ENCODE results near the gene KCTD7.

GRCh38 chr7:66639773-66640172 is 11.1 kb downstream of the KCTD7 start:
- TF ChIP-seq, protein P1, sequence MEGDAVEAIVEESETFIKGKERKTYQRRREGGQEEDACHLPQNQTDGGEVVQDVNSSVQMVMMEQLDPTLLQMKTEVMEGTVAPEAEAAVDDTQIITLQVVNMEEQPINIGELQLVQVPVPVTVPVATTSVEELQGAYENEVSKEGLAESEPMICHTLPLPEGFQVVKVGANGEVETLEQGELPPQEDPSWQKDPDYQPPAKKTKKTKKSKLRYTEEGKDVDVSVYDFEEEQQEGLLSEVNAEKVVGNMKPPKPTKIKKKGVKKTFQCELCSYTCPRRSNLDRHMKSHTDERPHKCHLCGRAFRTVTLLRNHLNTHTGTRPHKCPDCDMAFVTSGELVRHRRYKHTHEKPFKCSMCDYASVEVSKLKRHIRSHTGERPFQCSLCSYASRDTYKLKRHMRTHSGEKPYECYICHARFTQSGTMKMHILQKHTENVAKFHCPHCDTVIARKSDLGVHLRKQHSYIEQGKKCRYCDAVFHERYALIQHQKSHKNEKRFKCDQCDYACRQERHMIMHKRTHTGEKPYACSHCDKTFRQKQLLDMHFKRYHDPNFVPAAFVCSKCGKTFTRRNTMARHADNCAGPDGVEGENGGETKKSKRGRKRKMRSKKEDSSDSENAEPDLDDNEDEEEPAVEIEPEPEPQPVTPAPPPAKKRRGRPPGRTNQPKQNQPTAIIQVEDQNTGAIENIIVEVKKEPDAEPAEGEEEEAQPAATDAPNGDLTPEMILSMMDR (IDR thresholded peaks at IDR 0.05) = no peak
- no peak for TF ChIP-seq POLR2AphosphoS5 (IDR thresholded peaks at IDR 0.05; ENCODE audit: low read depth, low read length)
- no peak for TF ChIP-seq SIN3A (IDR thresholded peaks at IDR 0.05; ENCODE audit: borderline replicate concordance, insufficient read depth, low read depth, low read length)
- TF ChIP-seq, protein P2, sequence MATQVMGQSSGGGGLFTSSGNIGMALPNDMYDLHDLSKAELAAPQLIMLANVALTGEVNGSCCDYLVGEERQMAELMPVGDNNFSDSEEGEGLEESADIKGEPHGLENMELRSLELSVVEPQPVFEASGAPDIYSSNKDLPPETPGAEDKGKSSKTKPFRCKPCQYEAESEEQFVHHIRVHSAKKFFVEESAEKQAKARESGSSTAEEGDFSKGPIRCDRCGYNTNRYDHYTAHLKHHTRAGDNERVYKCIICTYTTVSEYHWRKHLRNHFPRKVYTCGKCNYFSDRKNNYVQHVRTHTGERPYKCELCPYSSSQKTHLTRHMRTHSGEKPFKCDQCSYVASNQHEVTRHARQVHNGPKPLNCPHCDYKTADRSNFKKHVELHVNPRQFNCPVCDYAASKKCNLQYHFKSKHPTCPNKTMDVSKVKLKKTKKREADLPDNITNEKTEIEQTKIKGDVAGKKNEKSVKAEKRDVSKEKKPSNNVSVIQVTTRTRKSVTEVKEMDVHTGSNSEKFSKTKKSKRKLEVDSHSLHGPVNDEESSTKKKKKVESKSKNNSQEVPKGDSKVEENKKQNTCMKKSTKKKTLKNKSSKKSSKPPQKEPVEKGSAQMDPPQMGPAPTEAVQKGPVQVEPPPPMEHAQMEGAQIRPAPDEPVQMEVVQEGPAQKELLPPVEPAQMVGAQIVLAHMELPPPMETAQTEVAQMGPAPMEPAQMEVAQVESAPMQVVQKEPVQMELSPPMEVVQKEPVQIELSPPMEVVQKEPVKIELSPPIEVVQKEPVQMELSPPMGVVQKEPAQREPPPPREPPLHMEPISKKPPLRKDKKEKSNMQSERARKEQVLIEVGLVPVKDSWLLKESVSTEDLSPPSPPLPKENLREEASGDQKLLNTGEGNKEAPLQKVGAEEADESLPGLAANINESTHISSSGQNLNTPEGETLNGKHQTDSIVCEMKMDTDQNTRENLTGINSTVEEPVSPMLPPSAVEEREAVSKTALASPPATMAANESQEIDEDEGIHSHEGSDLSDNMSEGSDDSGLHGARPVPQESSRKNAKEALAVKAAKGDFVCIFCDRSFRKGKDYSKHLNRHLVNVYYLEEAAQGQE (IDR thresholded peaks at IDR 0.05; ENCODE audit: insufficient read depth in 1 of 2, low read depth in 2 of 2, low read length in 1 of 2) = no peak
- no peak for TF ChIP-seq TCF7L2 (IDR thresholded peaks at IDR 0.05; ENCODE audit: low read depth, low read length)

All from Panc1 (cell line).